Epithelial cell of esophagus (primary cell): ENCODE results near the gene GPC5.
"Not testable (repeated sequence)": the region's sequence is repeated elsewhere in the genome, so short reads cannot be mapped to it uniquely, and the experiment has no call there.

ENCODE experiments used
- DNase-seq: peaks from one replicate; pipeline ENCODE4 v3.0.0; 2010; ENCODE audit warnings: low read depth
- H3K4me3 ChIP-seq: 2 replicates; pipeline ENCODE4 v1.5.1; 2011; ENCODE audit warnings: mild to moderate bottlenecking, low read length, control low read depth
- CTCF ChIP-seq: IDR thresholded peaks from 2 replicates; pipeline ENCODE4 v1.5.1; 2011; ENCODE audit warnings: low read depth, mild to moderate bottlenecking, low read length, control low read depth, inconsistent platforms; ENCODE audit not compliant: insufficient read depth; ENCODE audit errors: missing control alignments

Gene GPC5

GRCh38 chr13:91767651-91768050 is 369.2 kb downstream of the GPC5 start:
- no peak overlapping the region for H3K4me3 ChIP-seq
- peak; percentile 0 for DNase-seq
- no peak for TF ChIP-seq CTCF

DNA sequence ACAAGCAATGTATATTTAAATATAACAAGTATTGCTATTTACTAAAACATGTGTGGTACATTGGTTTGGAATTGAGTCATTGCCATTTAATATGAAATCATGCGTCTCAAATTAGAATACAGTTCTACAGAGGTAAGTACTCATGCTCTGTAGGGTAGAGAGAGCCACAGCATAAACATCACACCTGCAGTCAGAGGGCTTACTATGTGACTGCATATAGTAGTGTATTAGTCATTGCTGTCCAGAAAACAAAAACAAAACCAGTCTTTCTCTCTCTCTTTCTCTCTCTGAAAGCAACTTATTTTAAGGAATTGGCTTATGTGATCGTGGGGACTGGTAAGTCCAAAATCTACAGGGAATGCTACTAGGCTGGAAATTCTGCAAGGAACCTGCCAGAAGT is 370.3 kb downstream of the GPC5 start:
- TF ChIP-seq CTCF: no peak
- no peak for DNase-seq
- H3K4me3 ChIP-seq: no peak overlapping the region

GRCh38 chr13:91771229-91771628 is 372.8 kb downstream of the GPC5 start:
- no peak for DNase-seq

GRCh38 chr13:91773591-91774227 is 375.3 kb downstream of the GPC5 start:
- no peak for TF ChIP-seq CTCF
- no peak for DNase-seq
- no peak overlapping the region for H3K4me3 ChIP-seq

More at GRCh38 chr13:91771229-91771628, 372.8 kb downstream of the GPC5 start:
- no peak for TF ChIP-seq CTCF
- no peak overlapping the region for H3K4me3 ChIP-seq

DNA sequence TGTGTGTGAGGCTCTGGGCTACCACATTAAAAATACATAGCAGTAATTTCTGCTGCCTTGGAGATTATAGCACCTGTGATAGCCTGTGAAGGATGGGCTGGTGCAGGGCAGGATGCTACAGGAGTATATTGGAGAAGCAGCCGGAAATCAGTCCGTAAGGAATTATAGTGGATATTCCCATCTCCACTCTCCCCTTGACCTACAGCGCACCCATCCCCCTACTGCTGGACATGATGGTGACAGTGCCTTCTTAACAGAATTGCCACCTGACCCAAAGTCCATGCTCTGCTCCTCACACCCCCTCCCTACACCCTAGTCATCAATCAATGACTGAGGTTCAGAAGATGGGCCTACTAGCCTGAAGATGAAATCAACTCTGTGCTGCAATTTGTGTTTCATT is 376.0 kb downstream of the GPC5 start:
- no peak for TF ChIP-seq CTCF
- H3K4me3 ChIP-seq: no peak overlapping the region
- DNase-seq: no peak

- no peak overlapping the region for H3K4me3 ChIP-seq
- DNase-seq: no peak
- TF ChIP-seq CTCF: no peak
These were observed 378.3 kb downstream of the GPC5 start for GRCh38 chr13:91776611-91777193.

DNA sequence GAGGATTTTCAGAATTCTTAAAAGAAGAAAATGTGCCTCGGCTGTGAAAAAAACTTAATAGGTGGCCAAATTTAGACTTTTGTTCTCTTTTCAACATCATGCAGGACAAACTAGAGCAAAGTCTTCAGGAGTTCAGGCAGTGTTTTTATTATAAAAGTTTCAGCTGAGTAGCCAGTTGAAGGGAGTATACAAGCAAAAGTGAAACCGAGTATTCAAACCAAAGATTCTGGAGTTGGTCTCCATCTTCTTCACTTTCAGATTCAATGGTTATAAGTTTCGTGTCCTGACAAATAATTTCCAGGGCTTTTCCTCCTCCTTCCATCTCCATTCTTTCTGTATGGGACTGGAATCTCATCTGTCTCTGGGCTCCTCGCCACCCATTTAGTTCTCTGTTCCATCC is 379.7 kb downstream of the GPC5 start:
- H3K4me3 ChIP-seq: no peak overlapping the region
- no peak for DNase-seq
- TF ChIP-seq CTCF: no peak

DNA sequence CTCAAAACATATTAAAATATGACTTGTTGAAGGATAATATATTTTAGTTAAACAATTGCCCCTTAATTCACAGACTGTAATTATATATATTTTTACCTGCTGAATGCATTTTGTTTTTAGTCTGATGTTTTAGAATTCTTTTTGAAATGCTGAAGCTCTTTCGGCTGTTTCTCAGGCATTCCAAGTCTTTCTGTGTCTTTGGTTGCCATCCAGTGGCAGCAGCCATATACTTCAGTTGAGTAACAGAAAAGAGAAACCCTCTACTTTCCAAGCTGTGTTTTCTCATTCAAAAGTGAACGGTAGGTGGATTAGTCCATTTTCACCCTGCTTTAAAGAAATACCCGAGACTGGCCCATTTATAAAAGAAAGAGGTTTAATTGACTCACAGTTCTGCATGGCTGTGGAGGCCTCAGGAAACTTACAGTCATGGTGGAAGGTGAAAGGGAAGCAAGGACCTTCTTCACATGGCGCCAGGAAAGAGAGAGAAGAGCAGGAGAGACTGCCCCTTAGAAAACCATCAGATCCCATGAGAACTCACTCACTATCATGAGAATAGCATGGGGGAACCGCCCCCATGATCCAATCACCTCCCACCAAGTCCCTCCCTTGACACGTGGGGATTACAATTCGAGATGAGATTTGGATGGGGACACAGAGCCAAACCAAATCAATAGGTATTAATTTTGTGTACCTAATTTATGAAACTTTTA is 383.7 kb downstream of the GPC5 start:
- H3K4me3 ChIP-seq, DNase-seq: not testable (repeated sequence)
